NCI-H774 (cell line): Measurements from ENCODE around the gene HIRIP3.
A peak's percentile ranks its signal among the peaks of the same experiment; 100 is the strongest.

Experiments
- DNase-seq: peaks from one replicate; lab custom pipeline; 2025; lab: John Stamatoyannopoulos, UW

HIRIP3 gene

GRCh38 chr16:29983420-29984136, 11.8 kb downstream of the HIRIP3 start:
- no peak for DNase-seq

- no peak for DNase-seq
Observed at GRCh38 chr16:29982560-29983419, 12.6 kb downstream of the HIRIP3 start.

DNA sequence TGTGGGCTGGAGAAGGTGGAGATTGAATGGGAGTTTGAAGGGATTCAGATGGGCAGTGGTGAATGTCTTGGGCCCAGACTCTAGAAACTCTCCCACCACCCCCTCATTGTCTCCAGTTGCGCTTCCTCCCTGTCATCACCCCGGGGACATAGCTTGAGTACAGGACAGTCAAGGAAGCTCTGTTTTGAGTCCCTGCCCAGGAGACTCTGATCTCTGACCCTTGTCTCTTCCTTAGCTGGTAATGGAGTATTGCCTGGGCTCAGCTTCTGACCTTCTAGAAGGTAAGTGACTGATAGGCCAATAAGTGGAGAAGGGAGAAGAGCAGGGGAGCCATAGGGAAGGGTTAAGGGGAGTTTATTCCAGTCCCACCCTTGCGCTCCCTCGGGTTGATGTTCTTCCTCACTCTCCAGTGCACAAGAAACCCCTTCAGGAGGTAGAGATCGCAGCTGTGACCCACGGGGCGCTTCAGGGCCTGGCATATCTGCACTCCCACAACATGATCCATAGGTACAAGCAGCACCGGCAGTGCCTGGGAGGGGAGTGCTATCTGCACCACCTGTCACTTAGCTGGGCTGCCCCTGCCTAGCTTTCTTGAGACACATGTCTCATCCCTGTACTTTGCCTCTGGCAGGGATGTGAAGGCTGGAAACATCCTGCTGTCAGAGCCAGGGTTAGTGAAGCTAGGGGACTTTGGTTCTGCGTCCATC, 16.7 kb downstream of the HIRIP3 start:
- no peak for DNase-seq

GRCh38 chr16:29978081-29978480, 17.3 kb downstream of the HIRIP3 start:
- no peak for DNase-seq

DNA sequence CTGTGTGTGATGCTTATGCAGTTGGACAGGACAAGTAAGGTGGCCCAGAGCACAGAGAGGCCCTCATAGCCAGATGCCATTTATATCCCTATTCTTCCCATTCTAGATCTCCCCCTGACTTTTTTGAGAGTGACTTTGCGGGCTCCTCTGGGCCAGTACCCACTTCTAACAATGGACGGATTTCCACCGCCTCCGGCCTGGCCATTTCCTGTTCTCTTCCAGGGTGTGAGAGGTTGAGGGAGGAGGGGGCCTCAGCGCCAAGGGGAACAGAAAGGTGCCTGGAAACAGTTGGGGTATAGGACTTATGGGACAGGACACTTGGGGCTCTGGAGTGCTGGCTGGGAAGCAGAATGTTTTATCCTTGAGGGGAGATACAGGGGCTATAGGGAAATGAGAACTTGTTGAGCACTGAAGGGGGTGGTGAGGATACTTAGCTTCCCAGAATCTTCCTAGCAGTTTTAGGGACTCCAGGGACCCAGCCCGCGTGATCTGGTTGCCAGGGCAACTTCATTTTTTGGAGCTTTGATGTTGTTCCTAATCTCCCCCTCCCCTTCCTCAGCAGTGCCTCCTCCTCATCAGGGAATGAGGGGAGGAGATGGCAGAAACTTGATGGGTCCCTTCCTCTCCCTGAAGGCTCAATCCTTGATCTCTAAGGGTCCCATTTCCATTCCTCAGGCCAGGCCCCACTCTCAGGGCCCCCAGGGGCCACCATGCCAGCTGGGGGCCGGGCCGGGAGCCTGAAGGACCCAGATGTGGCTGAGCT, 18.2 kb downstream of the HIRIP3 start:
- DNase-seq: no peak

DNA sequence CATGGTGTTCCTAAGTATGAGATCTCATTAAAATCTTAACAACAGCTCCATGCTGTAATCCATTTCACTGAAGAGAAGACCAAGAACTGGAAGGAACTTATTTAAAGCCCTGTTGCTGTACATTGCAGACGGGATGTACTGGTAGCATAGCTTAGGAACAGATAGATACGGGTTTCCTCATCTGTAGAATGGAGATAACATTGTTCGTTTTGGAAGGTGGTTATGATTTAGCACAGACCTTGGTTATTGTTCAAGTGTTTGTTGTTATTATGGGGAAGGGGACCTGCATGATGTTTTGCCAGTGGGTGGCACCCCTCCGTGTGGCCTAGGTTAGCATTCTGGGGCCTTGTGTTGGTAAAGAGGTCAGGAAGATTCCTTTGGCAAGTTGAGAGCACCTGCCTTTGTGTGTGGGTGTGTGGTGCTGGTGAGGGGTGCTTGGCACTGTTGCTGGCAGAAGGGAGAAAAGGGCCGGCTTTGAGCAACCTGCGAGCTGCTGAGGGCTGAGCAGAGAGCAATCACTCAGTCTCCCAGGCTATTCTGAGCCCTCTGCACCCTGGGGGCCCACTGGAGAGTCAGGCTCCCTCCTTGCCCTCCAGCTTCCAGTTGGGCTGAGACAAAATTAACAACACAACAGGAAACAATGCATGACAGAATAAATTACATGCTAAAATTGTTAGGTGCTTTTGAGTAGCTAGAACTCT, 19.5 kb downstream of the HIRIP3 start:
- DNase-seq: no peak

- DNase-seq: no peak
Observed at GRCh38 chr16:29975134-29975538, 20.3 kb downstream of the HIRIP3 start.

DNA sequence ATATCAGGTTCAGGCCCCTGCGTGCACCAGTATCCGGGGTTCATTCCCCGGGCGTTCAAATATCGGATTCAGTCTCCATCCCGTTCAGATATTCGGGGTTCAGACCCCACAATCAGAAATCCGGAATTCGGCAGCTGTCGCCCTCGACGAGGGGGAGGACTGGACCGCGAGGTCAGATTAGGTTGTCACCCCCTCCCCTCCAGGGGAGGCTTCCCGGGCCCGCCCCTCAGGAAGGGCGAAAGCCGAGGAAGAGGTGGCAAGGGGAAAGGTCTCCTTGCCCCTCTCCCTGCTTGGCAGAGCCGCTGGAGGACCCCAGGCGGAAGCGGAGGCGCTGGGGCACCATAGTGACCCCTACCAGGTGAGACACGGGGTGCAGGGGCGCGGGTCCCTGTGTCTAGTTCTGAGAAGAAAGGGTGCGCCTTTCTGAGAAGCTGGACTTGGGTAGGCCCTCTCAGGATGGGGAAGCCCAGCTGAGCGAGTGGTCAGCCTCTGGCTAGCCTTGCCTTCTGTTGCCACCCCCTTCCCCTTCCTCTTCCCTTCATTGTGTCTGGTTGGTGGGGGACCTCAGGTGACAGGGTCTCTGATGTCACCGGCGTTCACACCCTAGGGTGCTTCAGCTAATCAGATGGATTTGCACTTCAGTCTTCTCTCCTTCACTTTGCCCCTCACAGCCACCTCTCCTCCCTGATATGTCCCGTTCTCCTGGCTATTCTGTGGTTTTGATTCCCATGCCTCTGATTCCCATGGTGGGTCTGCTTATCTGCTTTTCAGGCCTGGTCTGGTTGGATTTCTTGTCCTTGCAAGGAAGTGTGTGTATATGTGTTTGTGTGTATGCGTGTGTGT, 20.9 kb downstream of the HIRIP3 start:
- DNase-seq: no peak

GRCh38 chr16:29973384-29974246, 21.8 kb downstream of the HIRIP3 start, which contains the start of gene TAOK2:
TAOK2 (plus strand) TSS chr16:29973868; CDS start chr16:29977773, 3,905 bp downstream.
- DNase-seq: peak; percentile 97

DNA sequence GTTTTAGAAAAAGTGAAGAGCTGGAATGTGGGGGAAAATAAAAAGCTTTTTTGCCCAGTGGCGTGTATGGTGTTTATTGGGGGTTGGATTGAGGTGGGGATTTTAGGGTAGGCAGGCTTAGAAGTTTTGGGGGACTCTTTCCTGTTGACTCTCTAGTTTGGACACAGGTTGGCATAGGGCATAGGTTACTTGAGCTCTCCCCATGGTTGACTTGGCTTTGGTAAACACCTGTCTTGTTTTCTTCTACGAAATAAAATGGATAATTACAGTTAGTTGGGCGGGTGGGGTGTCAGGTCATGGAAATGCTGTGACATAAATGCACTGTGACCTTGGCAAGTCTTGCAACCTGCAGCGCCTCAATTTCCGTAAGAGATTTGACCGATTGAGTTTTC, 22.4 kb downstream of the HIRIP3 start:
- no peak for DNase-seq

DNA sequence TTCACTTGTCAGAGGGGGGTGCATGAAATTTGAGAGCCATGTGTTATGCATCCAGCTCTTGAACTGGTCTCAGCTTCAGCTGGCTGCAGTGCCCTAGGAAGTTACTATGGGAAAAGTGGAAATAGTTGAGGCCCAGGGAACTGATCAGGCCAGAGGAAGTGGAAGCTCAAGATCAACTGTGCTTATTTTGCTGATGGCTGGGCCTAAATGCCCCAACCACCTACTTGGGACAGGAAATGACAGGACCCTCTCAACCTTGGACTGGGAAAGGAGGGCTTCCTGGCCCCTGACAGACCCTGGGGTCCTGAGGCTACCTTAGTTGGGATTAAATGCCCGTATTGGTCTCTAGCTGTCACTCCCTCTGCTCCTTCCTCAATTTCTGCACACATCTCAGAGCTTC, 22.9 kb downstream of the HIRIP3 start:
- no peak for DNase-seq

DNA sequence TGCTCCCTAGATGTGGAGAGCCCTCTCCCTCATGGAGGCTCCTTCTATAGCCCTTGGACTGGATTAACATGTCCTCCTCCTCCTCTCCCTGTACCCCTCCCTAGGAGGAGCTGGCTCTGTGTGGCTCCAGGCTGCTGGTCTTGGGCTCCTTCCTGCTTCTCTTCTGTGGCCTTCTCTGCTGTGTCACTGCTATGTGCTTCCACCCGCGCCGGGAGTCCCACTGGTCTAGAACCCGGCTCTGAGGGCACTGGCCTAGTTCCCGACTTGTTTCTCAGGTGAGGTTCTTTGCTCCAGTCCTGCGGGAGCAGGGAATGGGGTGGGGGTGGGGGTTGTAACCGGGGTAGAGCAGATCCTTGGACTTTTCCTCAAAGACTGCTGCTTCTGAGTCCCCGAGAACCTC, 24.1 kb downstream of the HIRIP3 start:
- no peak for DNase-seq

DNA sequence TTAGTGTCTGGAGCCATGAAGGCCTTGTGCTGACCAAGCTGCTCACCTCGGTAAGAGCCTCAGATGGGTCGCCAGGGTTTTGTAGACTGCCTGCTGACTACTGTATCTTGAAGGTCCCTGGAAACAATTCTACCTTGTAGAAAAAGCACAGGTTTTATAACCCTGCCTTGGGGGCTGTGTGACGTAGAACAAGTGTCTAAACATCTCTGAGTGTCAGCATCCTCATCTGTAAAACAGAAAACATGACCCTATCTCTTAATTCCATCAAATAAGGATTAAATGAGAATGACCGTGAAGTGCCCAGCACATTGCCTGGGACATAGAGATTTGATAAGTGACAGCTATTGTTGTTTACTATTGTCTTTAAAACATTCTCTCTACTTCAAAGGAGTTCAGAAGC, 27.2 kb downstream of the HIRIP3 start:
- DNase-seq: no peak

DNA sequence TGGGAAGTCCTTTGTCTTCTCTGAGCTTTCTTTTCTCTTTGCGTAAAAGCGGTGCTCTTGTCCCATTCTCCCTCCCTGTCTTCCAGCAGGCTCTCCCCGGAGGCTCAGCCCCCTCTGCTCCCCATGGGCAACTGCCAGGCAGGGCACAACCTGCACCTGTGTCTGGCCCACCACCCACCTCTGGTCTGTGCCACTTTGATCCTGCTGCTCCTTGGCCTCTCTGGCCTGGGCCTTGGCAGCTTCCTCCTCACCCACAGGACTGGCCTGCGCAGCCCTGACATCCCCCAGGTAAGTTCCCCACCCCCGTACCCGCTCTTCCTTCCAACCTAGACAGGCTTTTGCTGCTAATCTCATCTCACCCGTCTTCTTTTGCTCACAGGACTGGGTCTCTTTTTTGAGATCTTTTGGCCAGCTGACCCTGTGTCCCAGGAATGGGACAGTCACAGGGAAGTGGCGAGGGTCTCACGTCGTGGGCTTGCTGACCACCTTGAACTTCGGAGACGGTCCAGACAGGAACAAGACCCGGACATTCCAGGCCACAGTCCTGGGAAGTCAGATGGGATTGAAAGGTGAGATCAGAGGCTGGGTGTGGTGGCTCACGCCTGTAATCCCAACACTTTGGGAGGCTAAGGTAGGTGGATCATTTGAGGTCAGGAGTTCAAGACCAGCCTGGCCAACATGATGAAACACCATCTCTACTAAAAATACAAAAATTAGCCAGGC, 32.2 kb downstream of the HIRIP3 start:
- DNase-seq: no peak

- DNase-seq: no peak
Observed at GRCh38 chr16:29962344-29962994, 32.9 kb downstream of the HIRIP3 start.

- DNase-seq: peak; percentile 87
Observed at GRCh38 chr16:29961479-29962343, 33.7 kb downstream of the HIRIP3 start, which contains the start of gene TMEM219. TMEM219 (plus strand) TSS chr16:29962079; CDS start chr16:29963144, 1,065 bp downstream.

- DNase-seq: no peak
Observed at GRCh38 chr16:29961127-29961478, 34.3 kb downstream of the HIRIP3 start.
